GM12892 (cell line): ENCODE data around the gene BNIP5.

Experiments
- POLR2A ChIP-seq: IDR thresholded peaks from 2 replicates; pipeline ENCODE4 v1.6.1; 2011; ENCODE audit warnings: low read depth, low read length, control low read depth
- POLR2AphosphoS5 ChIP-seq: IDR thresholded peaks from 2 replicates; pipeline ENCODE4 v1.6.1; 2011; ENCODE audit warnings: low read depth, low read length, control low read depth

GRCh38 chr6:36378936-36379335, 42.2 kb upstream of the BNIP5 start:
- TF ChIP-seq POLR2A (no peak), POLR2AphosphoS5 (no peak)
